Choroid plexus epithelial cell (primary cell): ENCODE measurements around the gene C2orf49.
A peak's percentile ranks its signal among the peaks of the same experiment; 100 is the strongest.
"Not testable (repeated sequence)": the region's sequence is repeated elsewhere in the genome, so short reads cannot be mapped to it uniquely, and the experiment has no call there.

ENCODE experiments used
- DNase-seq: peaks from one replicate; pipeline ENCODE4 v3.0.0-alpha.2; 2010; ENCODE audit warnings: low read depth
- H3K4me3 ChIP-seq: 2 replicates; pipeline ENCODE4 v1.5.1; 2011; ENCODE audit warnings: low read depth, mild to moderate bottlenecking, control low read depth, low read length, moderate library complexity
- TF ChIP-seq, protein P1 (sequence below): conservative IDR thresholded peaks from 2 replicates; pipeline ENCODE4 v1.5.1; 2011; ENCODE audit warnings: low read depth, mild to moderate bottlenecking, control low read depth, inconsistent platforms, low read length, moderate library complexity

Gene C2orf49

DNA sequence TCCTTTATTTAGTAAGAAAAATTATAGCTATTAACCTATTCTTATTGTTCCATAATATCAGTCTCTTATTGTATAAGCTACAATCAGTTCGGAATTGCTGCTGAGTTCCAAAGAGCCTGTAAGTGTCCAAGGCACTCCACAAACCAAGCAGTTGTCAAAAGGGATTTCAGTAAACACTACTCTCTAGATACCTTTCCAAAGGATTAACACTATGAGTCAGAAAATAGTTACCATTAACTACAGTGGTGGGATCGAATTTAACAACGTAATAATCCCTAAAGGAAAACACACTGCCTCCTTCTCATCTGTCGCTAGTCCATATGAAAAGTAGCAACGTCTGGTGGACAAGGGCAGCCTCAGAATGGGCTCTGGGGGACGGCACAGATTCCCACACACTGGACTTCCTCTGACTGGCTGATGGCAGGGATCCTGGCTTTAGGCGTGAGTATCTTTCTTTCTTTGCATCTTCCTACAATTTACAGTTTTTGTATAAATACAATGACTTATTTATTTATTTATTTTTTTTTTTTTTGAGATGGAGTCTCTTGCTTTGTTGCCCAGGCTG lies 16.6 kb upstream of the C2orf49 start:
- TF ChIP-seq, protein P1, sequence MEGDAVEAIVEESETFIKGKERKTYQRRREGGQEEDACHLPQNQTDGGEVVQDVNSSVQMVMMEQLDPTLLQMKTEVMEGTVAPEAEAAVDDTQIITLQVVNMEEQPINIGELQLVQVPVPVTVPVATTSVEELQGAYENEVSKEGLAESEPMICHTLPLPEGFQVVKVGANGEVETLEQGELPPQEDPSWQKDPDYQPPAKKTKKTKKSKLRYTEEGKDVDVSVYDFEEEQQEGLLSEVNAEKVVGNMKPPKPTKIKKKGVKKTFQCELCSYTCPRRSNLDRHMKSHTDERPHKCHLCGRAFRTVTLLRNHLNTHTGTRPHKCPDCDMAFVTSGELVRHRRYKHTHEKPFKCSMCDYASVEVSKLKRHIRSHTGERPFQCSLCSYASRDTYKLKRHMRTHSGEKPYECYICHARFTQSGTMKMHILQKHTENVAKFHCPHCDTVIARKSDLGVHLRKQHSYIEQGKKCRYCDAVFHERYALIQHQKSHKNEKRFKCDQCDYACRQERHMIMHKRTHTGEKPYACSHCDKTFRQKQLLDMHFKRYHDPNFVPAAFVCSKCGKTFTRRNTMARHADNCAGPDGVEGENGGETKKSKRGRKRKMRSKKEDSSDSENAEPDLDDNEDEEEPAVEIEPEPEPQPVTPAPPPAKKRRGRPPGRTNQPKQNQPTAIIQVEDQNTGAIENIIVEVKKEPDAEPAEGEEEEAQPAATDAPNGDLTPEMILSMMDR = no peak
- no peak overlapping the region for H3K4me3 ChIP-seq
- DNase-seq = no peak

DNA sequence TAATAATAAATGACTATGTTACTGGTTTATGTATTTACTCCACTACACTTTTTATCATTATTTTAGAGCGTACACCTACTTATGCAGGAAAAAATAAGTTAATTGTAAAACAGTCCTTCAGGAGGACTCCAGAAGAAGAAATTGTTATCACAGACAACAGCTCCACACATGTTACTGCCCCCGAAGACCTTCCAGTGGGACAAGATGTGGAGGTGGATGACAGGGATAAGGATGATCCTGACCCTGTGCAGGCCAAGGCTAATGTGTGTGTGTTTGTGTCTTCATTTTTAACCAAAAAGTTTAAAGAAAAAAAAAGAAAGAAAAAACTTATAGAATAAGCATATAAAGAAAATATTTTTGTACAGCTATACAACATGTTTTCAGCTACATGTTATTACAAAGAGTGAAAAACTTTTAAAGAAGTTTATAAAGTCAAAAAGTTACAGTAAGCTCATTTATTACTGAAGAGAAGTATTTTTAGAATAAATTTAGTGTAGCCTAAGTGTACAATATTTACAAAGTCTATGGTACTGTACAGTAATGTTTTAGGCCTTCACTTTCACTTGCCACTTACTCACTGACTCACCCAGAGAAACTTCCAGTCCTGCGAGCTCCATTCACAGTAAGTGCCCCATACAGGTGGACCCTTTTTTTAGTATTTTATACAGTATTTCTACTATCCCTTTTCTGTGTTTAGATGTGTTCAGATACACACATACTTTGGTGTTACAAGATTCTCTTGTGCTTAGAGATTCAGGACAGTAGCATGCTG lies 15.3 kb upstream of the C2orf49 start:
- no peak overlapping the region for H3K4me3 ChIP-seq
- DNase-seq = peak; percentile 45
- TF ChIP-seq, protein P1 = no peak

DNA sequence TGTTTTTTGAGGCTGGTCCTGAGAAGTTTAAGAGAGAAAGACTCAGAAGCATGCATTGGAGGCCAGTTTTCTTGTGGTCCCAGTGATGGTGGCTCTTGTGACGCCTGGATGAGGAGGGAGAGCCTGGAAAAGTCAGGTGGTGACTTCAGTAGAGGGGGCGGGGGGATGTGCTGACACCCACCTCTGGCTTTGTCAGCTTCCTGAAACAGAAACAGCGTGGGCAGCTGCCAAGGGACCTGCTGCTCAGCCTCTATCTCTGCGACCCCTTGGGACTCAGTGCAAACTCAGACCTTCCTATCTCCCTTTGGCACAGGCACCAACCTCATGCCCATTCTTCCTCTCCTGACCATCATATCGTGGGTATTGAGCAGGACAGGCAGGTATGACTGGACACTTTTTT lies 14.2 kb upstream of the C2orf49 start:
- no peak for DNase-seq
- no peak overlapping the region for H3K4me3 ChIP-seq
- TF ChIP-seq, protein P1 = no peak

DNA sequence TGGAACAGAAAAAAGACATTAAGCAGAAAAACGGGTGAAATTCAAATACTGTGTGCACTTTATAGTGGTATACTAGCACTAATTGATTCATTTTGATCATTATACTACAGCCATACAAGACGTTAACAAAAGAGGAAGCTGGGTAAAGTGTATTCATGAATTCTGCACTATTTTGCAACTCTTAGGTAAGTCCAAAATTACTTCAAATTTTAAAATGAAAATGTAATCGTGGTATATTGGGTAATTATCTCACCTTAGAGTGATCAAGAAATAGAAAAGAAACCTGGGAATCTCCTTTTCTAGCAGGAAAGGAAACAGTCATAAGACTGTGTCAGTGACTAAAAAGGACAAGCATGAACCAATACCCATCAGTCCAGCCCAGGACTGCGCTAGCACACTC lies 13.2 kb upstream of the C2orf49 start:
- H3K4me3 ChIP-seq = no peak overlapping the region
- no peak for DNase-seq
- TF ChIP-seq, protein P1 = no peak

DNA sequence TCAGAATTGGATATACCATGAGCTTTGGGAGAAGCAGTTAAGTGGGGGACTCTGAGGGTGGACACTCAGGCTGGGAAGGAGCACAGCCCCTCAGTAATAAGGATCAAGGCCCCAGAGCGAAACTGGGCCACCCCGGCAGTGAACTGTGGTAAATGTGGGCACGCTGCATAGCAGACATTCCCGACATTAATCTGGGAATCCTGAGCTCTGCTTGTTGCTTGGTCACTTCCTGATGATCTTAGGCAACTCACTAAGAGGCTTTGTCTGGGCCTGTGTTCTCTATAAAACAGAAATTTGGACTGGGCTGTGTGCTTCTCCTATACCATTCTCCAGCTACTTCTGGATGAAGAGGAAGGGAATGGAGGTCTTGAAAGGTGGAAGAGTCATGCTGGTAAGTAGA lies 12.6 kb upstream of the C2orf49 start:
- DNase-seq = peak; percentile 86
- H3K4me3 ChIP-seq = no peak overlapping the region
- TF ChIP-seq, protein P1 = no peak

DNA sequence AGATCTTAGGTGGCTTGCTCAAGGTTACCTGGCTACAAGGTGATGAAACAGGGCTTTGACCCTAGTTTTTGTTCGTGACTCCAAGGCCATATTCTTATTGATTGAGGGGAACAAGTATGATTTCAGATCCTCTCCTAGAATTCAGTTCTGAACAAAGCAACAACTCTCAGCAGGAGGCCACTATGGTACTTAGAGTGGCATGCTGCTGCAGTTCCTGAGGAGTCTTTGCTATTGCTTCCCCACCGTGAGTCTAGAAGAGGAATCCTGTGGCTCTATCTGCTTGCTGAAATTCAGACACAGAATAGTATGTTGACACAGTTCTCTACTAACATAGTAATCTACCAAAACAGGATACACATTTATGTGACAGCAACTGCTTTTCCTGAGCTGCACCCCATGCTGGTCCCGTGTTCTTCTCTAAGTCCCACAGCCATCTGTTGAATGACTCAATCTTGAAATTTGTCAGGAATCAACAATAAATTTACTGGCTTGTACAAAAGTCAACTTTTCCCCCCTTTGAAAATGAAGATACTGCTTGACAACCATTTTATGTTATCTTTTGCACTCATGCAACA lies 11.9 kb upstream of the C2orf49 start:
- no peak overlapping the region for H3K4me3 ChIP-seq
- peak; percentile 78 for DNase-seq
- TF ChIP-seq, protein P1 = no peak

DNA sequence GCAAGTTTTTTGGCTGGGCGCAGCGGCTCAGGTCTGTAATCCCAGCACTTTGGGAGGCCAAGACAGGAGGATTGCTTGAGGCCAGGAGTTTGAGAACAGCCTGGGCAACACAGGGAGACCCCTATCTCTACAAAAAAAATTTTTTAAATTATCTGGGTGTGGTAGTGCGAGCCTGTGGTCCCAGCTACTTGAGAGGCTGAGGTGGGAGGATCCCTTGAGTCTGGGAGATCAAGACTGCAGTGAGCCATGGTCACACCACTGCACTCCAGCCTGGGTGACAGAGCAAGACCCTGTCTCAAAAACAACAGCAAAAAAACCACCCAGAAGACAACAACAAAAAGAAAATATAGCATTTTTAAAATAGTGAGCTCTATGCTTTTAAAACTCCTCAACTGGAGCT lies 10.1 kb upstream of the C2orf49 start:
- not testable (repeated sequence) for DNase-seq, H3K4me3 ChIP-seq
